GM19193 (cell line): ENCODE measurements around the gene KL.

ENCODE experiments used
- POLR2A ChIP-seq: IDR thresholded peaks from 4 replicates; pipeline ENCODE4 v1.6.1; 2011; ENCODE audit not compliant: insufficient read depth, insufficient read length; ENCODE audit errors: extremely low read depth

The KL gene

DNA sequence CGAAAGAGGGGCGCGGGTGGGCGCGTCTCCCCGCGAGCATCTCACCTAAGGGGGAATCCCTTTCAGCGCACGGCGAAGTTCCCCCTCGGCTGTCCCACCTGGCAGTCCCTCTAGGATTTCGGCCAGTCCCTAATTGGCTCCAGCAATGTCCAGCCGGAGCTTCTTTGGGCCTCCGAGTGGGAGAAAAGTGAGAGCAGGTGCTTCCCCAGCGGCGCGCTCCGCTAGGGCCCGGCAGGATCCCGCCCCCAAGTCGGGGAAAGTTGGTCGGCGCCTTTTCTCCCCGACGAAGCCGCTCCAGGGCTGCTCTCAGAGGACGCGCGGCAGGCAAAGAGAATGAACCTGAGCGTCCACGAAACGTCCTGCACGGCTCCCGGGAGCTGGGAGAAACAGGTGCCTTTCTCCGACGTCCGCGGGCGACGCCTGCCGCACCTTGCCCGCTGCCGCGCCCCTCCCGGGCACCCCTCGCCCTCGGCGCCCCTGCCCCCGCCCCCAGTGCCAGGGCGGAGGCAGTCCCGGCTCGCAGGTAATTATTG, 366 bp upstream of the KL start:
- TF ChIP-seq POLR2A, result no peak

DNA sequence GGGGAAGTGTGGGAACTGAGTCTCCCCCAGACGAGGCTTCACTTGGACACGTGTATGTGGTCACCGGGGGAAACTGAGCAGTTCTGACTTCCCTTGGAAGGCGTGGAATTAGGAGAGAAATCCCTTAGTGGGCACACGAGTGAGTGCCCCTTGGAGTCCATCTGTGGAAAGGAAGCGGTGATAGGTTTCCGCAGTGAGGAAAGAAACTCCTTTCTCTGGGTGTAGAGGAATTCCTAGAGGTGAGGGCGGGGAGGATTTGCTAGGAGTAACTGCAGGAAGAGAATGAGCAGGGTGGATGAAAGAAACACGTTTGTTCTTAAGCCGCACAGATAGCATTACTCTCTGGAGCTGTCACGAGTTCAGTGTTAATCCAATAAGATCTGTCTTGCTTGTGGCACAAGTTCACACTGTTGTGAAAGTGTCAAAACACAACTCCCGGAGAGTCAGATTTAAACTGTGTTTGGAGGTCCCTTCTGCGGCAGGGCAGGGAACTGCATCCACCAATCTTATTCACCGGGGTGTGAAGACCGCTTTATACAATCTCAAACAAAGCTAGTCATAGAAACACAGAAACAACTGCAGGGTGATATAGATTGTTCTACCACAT, 1.2 kb downstream of the KL start:
- TF ChIP-seq POLR2A, result no peak

DNA sequence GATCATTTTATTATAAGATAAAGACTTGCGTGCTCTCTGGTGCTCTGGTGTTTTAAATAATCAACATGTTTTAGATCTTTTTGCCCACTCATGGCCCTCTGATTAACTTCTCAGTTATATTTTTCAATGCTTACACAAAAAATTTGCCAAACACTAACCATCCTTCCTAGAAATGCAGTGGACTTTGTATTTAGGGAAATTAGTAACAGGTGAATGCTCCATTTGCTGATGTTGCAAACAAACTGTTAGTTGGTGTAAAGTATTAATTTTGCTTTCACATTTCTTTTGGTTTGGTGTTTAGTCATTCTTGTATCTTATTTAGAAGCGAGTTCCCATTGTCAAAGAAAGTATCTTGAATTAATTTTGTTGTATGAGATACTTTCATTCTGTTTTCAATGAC, 2.7 kb downstream of the KL start:
- TF ChIP-seq POLR2A, result no peak

DNA sequence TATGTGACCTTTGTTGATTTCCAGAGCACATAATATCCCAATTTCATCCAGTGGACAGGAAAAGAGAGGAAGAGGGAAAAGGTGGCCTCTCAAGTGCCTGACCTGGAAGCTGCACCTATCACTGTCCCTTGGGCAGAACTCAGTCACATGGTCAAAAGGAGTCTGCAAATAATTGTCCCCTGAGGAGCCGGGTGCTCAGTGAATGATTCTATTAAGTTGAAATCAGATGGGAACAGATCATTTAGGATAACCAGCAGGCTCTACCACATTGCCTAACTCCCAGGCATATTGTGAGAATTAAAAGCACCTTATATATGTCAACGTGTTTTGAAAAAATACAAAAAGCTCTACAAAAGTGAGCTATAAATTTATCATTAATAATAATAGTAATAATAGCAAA, 6.8 kb downstream of the KL start:
- no peak for TF ChIP-seq POLR2A

DNA sequence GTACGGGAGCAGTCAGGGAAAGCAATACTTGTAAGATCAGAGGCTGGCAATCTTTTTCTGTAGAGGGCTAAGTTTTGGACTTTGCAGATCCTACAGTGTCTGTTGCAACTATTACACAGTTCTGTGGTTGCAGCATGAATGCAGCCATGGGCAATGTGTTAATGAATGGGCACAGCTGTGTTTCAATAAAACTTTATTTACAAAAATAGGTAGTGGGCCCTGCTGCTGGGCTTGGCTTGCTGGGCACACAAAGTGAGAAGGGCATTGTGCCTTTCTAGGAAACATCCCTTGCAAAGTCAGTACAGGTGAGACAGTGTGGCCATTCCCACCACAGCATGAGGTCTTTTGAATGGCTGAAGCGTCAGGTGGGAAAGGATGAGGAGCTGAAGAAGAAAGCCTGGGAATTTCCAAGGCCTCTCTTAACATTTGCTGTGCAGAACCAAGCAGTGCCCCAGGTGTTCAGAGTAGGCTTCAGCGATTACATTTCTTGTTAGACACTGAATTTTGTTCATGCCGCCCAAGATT, 9.1 kb downstream of the KL start:
- TF ChIP-seq POLR2A, result no peak

DNA sequence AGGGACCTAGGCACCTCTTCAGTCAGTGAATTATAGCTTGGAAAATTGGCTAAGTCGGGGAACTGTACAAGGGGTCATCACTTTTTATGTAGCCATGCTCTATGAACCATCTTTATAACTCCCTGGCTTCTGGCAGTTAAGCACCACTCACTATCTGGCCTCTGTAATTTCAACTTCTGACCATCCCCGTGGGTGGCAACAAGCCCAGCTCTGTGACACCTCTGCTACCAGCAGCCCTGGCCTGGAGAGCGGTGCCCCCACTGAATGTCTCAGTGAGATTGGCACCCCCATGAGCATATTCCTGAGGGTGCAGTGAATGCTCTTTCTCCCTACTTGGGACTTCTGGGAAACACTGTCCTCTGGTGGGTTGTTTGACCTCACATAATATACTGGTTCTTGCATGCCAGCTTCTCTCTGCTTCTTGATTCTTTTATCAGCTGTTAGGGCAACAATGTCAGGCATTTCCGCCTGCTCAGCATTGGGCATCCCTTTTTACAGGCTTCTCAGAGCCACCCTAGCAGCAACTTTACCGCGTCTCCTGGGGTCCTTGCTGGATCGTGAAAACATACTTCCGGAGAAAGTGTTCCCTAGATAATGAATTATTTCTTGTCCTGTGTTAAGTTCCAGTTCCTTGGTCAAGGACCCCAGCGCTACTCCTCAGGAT, 10.4 kb downstream of the KL start:
- TF ChIP-seq POLR2A, result no peak

DNA sequence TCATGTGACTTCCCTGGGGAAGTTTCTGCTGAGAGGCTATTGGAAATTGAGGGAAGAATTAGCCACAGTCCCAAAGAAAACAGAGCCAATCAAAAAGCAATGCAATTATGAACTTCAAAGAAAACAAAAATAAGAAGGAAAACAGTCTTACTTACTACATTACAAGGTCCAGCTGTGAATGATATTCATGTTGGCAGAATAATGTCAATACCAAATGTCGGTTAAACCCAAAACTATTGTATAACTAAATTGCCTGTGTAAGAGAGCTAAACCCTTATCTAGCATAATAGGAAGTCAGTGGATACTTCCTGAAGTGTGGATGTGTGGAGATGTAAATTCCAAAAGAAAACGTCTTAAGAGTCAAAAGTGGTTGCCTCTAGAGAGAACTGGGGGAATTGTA, 12.4 kb downstream of the KL start:
- TF ChIP-seq POLR2A, result no peak

DNA sequence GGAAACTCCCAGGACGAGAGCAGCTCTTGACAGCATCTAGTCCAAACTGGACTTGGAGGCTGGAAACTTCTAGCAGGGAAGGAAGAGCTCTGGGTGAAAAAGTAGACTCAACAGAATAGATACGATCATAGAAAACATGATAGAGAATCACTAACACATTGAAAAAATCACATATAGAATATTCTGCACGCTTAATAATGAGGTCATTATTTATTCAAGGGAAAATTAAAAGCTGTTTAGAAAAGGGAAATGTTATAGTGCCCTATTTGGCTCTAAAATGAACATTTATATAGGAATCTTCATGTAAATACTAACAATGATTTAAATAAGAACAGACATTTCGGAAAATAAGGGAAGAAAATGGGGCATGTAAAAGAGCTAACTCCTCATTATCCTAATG, 15.1 kb downstream of the KL start:
- no peak for TF ChIP-seq POLR2A

DNA sequence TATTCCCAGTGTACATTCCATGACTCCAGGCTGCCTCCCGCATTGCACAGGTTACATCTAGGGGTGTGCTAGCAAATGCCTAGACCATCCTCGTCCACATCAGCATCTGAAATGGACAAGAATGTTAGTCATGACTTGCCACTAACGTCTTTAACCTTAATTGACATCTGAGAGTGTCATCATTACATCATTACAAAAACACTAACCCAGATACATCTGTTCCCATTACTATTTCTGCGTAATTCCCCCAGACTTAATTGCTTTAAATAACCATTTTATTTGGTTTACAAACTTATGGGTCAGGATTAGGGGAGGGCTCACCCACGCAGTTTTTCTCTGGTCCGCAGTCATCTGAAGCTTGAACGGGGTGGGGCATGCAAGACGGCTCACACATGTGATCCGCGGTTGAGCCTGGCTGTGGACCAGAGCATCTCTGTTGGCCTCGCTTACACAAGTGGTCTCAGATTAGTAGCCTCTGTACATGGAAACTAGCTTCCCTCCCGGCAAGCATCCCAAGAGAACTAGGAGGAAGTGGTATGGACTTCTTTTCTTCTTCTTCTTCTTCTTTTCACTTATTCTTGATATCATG, 15.9 kb downstream of the KL start:
- TF ChIP-seq POLR2A, result no peak

DNA sequence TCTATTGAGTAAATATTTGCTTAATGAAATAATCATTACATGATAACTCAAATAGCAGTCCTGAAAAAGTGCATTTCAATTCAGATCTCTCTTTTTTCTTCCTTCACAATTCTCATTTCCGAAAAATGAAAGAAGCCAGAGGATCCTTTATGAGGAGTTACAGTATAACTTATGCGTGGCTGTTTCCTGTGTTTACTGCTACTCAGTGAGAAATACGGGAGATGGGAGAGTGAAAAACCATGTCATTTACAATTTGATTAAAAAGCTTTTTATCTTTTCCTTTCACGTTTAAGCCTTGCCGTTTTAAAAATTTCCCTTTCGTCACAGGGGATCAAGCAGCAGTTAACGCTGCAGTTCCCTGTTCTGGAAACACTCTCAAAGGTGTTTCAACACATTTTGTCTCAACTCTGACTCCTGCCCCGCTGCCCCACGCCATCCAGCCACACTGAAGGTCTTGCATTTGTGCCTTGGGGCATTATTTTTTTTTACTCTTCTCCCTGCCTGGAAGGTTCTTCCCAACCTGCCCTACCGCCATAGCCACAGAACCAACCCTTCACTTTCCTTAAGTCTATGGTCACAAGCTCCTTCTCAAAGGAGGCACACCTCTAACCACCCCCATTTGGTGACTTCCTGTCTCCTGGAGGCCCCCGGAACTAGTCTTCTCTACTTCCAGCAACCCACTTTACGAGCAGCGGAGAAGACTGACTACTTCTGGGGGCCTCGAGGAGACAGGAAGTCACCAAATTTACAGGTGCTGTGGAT, 17.0 kb downstream of the KL start:
- TF ChIP-seq POLR2A, result peak; percentile 31

DNA sequence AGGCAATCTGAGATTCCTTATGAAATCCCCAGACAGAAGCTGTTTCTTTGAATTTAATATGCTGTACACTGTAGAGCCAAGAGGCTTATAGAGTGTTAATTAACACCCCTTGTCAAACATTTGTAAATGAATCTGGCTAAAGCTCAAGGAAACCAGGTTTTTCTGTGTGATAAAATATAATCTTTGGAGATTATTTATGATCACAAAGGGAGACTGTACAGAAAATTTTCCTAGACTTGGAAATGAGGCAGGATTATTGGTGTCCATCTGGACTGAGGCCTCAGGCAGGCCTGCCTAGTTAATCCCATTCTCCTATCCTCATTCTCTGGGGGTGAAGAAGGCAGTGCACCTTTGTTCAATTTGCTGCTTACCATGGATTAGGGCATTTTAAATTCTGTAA, 17.8 kb downstream of the KL start:
- TF ChIP-seq POLR2A, result no peak

DNA sequence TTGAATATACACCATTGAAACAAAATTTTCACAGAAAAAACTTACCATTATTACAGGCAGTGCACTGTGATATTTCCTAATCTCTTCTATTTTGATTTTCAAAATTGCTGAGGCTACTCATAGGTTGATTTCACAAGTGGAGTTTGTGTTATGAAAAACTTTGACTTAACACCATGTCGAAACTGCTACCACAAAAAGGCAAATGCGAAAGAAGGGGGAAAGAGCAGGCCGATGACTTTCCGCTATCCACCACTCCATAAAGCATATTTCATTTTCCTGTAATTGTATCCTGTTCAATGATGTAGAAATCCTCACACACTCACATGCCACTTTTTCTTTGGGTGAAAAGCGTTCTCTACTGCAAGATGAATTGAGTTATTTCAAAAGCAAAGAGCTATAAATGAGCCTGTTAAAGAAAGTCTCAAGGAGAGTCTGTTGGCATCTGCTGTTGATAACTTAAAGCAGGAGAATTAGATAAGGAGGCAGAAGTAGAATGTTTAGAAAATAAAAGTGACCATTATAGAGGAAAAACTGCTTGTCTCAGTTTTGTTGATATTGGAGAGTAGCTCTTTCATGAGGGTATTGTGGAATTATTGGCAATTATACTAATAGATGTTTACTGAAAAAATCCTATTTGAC, 18.8 kb downstream of the KL start:
- TF ChIP-seq POLR2A, result no peak

DNA sequence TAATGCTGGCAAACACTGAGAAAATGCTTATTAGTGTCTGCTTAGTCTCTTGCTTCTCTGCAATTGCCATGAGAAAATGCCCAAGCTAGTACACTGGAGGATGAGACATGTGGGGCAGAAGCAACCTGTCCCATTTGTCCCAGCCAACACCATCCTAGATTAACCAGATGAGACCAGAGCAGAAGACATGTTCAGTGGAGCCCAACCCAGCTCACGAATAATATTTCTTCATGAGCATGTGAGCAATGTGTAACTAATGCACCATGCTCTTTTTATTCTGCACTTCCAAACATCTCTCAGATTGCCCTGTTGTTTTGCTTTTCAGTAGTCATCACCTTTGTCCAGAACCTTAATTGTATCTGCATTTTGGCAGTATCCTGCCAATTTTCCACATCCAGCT, 21.4 kb downstream of the KL start:
- no peak for TF ChIP-seq POLR2A

DNA sequence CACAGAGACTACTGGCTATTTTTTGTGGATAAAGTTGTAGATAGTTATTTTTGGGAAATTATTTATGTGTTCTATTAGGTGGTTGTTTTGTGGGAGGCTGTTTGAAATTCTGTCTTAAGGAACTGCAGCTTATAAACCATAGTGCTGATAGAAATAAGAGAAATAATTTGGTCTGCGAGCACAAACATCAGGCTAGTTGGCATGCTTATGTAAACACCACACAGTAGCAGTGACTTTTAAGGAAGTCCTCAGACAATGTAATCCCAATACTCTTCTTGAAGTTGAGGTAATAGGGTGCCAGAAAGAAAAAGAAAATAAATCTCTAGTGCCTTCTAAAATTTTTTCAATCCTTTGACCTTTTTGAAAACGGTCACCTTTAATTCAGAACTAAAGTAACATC, 23.9 kb downstream of the KL start:
- TF ChIP-seq POLR2A, result no peak
